ENCODE measurements around the gene LTF.

- TF ChIP-seq CTCF (conservative IDR thresholded peaks at IDR 0.05; ENCODE audit: low read length) (no peak), EZH2phosphoT487 (IDR thresholded peaks at IDR 0.05; ENCODE audit: borderline replicate concordance, low read depth, low read length) (no peak)
Measured at GRCh38 chr3:46407970-46408369, 56.7 kb downstream of the LTF start.
